Fibroblast of lung (primary cell): ENCODE data around the gene FOXJ1.

Source experiments
- CTCF ChIP-seq, 2 donors: IDR thresholded peaks in 1 of 2; conservative IDR thresholded peaks in 1 of 2; 1 replicate in 1 of 2; 2 replicates in 1 of 2; pipeline ENCODE4 v1.5.1; 2011 to 2012; ENCODE audit warnings: low read length in 2 of 2, control low read depth in 1 of 2, inconsistent platforms in 1 of 2, low read depth in 1 of 2, mild to moderate bottlenecking in 1 of 2
- EZH2 ChIP-seq: IDR thresholded peaks from 2 replicates; pipeline ENCODE4 v1.5.1; 2012; ENCODE audit warnings: low read length, control low read depth, mild to moderate bottlenecking; ENCODE audit errors: missing control alignments

GRCh38 chr17:76137001-76137350 lies 4.1 kb downstream of the FOXJ1 start:
- TF ChIP-seq CTCF (conservative IDR thresholded peaks at IDR 0.05 in 1 of 2, IDR thresholded peaks at IDR 0.05 in 1 of 2; ENCODE audit: low read depth in 1 of 2, low read length in 2 of 2) (no peak), EZH2 (no peak)
